ENCODE results near the gene HAL. TPM values are rescaled to one million over a fixed set of nuclear protein-coding genes. Genes with fewer than 3 reads are reported as not detected.
A peak's percentile ranks its signal among the peaks of the same experiment; 100 is the strongest.

The HAL gene
- total and polyA plus RNA-seq, 2 of the 13 experiments (the other 11 are each of a cell fraction or from before 2014, with no cell fraction given), result 0.89 to 37.8 TPM

GRCh38 chr12:95949477-95950206, 46.5 kb downstream of the HAL start (continued):
- TF ChIP-seq, protein P1, sequence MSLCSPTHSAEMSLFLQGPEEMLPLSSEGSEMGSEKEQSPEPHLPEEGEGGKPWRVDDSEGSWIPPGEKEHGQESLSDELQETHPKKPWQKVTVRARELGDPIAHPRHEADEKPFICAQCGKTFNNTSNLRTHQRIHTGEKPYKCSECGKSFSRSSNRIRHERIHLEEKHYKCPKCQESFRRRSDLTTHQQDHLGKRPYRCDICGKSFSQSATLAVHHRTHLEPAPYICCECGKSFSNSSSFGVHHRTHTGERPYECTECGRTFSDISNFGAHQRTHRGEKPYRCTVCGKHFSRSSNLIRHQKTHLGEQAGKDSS (CRISPR knock-in tag; IDR thresholded peaks at IDR 0.05; ENCODE audit: borderline replicate concordance, low read depth), result no peak
- TF ChIP-seq NR2C2 (CRISPR knock-in tag; IDR thresholded peaks at IDR 0.05; ENCODE audit: borderline replicate concordance), result no peak
- TF ChIP-seq, protein P2, sequence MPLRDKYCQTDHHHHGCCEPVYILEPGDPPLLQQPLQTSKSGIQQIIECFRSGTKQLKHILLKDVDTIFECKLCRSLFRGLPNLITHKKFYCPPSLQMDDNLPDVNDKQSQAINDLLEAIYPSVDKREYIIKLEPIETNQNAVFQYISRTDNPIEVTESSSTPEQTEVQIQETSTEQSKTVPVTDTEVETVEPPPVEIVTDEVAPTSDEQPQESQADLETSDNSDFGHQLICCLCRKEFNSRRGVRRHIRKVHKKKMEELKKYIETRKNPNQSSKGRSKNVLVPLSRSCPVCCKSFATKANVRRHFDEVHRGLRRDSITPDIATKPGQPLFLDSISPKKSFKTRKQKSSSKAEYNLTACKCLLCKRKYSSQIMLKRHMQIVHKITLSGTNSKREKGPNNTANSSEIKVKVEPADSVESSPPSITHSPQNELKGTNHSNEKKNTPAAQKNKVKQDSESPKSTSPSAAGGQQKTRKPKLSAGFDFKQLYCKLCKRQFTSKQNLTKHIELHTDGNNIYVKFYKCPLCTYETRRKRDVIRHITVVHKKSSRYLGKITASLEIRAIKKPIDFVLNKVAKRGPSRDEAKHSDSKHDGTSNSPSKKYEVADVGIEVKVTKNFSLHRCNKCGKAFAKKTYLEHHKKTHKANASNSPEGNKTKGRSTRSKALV (CRISPR knock-in tag; IDR thresholded peaks at IDR 0.05), result no peak
- TF ChIP-seq, protein P3, sequence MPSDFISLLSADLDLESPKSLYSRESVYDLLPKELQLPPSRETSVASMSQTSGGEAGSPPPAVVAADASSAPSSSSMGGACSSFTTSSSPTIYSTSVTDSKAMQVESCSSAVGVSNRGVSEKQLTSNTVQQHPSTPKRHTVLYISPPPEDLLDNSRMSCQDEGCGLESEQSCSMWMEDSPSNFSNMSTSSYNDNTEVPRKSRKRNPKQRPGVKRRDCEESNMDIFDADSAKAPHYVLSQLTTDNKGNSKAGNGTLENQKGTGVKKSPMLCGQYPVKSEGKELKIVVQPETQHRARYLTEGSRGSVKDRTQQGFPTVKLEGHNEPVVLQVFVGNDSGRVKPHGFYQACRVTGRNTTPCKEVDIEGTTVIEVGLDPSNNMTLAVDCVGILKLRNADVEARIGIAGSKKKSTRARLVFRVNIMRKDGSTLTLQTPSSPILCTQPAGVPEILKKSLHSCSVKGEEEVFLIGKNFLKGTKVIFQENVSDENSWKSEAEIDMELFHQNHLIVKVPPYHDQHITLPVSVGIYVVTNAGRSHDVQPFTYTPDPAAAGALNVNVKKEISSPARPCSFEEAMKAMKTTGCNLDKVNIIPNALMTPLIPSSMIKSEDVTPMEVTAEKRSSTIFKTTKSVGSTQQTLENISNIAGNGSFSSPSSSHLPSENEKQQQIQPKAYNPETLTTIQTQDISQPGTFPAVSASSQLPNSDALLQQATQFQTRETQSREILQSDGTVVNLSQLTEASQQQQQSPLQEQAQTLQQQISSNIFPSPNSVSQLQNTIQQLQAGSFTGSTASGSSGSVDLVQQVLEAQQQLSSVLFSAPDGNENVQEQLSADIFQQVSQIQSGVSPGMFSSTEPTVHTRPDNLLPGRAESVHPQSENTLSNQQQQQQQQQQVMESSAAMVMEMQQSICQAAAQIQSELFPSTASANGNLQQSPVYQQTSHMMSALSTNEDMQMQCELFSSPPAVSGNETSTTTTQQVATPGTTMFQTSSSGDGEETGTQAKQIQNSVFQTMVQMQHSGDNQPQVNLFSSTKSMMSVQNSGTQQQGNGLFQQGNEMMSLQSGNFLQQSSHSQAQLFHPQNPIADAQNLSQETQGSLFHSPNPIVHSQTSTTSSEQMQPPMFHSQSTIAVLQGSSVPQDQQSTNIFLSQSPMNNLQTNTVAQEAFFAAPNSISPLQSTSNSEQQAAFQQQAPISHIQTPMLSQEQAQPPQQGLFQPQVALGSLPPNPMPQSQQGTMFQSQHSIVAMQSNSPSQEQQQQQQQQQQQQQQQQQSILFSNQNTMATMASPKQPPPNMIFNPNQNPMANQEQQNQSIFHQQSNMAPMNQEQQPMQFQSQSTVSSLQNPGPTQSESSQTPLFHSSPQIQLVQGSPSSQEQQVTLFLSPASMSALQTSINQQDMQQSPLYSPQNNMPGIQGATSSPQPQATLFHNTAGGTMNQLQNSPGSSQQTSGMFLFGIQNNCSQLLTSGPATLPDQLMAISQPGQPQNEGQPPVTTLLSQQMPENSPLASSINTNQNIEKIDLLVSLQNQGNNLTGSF (CRISPR knock-in tag; IDR thresholded peaks at IDR 0.05), result no peak
- TF ChIP-seq, protein P4, sequence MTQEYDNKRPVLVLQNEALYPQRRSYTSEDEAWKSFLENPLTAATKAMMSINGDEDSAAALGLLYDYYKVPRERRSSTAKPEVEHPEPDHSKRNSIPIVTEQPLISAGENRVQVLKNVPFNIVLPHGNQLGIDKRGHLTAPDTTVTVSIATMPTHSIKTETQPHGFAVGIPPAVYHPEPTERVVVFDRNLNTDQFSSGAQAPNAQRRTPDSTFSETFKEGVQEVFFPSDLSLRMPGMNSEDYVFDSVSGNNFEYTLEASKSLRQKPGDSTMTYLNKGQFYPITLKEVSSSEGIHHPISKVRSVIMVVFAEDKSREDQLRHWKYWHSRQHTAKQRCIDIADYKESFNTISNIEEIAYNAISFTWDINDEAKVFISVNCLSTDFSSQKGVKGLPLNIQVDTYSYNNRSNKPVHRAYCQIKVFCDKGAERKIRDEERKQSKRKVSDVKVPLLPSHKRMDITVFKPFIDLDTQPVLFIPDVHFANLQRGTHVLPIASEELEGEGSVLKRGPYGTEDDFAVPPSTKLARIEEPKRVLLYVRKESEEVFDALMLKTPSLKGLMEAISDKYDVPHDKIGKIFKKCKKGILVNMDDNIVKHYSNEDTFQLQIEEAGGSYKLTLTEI (CRISPR knock-in tag; conservative IDR thresholded peaks at IDR 0.05), result no peak
- no peak for TF ChIP-seq CENPX (CRISPR knock-in tag; IDR thresholded peaks at IDR 0.05)
- TF ChIP-seq, protein P5, sequence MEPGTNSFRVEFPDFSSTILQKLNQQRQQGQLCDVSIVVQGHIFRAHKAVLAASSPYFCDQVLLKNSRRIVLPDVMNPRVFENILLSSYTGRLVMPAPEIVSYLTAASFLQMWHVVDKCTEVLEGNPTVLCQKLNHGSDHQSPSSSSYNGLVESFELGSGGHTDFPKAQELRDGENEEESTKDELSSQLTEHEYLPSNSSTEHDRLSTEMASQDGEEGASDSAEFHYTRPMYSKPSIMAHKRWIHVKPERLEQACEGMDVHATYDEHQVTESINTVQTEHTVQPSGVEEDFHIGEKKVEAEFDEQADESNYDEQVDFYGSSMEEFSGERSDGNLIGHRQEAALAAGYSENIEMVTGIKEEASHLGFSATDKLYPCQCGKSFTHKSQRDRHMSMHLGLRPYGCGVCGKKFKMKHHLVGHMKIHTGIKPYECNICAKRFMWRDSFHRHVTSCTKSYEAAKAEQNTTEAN (CRISPR knock-in tag; conservative IDR thresholded peaks at IDR 0.05), result no peak
- no peak for TF ChIP-seq ZNF382 (CRISPR knock-in tag; IDR thresholded peaks at IDR 0.05; ENCODE audit: borderline replicate concordance)
- no peak for TF ChIP-seq NFYB (CRISPR knock-in tag; IDR thresholded peaks at IDR 0.05)
- peak; percentile 83; the same call in 1 of the 2 replicates for TF ChIP-seq FOXJ3 (CRISPR knock-in tag; IDR thresholded peaks at IDR 0.05; ENCODE audit: borderline replicate concordance)
- TF ChIP-seq ZNF33B (CRISPR knock-in tag; IDR thresholded peaks at IDR 0.05), result no peak
- no peak for TF ChIP-seq ZNF235 (CRISPR knock-in tag; IDR thresholded peaks at IDR 0.05; ENCODE audit: borderline replicate concordance)
- 0 out of 2 replicates have a peak, but pooled peaks have one; percentile 60 for TF ChIP-seq MIER2 (CRISPR knock-in tag; IDR thresholded peaks at IDR 0.05)
